Nephron (organoid): ENCODE measurements around the gene TMEM126B.

Source experiments
- H3K27ac Mint-ChIP-seq, 3 experiments: 2 replicates each; pipeline ENCODE4 v1.8.0; 2020; ENCODE audit warnings: mixed read lengths in 3 of 3, mild to moderate bottlenecking in 2 of 3, moderate library complexity in 1 of 3
- H3K27me3 Mint-ChIP-seq: 2 replicates; pipeline ENCODE4 v1.8.0; 2021; ENCODE audit warnings: low read depth, mild to moderate bottlenecking, moderate library complexity, mixed read lengths
- H3K36me3 Mint-ChIP-seq: 2 replicates; pipeline ENCODE4 v1.8.0; 2020; ENCODE audit warnings: low read depth, mixed read lengths
- H3K4me1 Mint-ChIP-seq: 2 replicates; pipeline ENCODE4 v1.8.0; 2020; ENCODE audit warnings: mixed read lengths
- H3K4me3 Mint-ChIP-seq, 3 experiments: 2 replicates each; pipeline ENCODE4 v1.8.0; 2020; ENCODE audit warnings: mild to moderate bottlenecking in 3 of 3, mixed read lengths in 3 of 3, moderate library complexity in 2 of 3
- H3K9me3 Mint-ChIP-seq: 2 replicates; pipeline ENCODE4 v1.8.0; 2020; ENCODE audit warnings: mixed read lengths
- TF ChIP-seq, protein P1 (sequence below), 3 experiments: fragments of 200-600 bp; sonication (generic); IDR thresholded peaks; one replicate each; pipeline ENCODE4 v1.5.0; 2021; ENCODE audit warnings: antibody characterized with exemption in 3 of 3; ENCODE audit not compliant: unreplicated experiment in 3 of 3

Gene TMEM126B

DNA sequence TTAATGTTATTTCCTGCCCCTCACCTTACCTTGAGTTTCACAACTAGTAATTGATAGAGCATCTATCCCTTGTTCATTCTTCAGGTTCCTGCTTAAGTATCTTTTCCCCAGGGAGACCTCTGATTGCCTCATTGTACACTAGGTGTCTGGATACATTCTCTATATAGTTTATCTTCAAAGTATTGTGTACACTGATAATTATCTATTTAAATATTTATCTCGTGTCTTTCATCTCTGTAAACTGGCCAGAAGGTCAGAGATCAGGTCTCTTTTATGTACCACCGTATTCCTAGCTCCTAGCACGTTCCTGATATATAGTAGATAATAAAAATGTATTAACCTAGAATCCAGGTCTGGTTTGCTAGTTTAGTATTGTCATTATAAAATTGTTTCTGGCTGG lies 6.4 kb downstream of the TMEM126B start:
- Mint-ChIP-seq H3K4me1 (no peaks in the 10 kb centered on the region), H3K9me3 (no peaks in the 10 kb centered on the region), H3K27me3 (no peaks in the 10 kb centered on the region), H3K4me3 (no peak overlapping the region), H3K27ac (no peak overlapping the region), H3K36me3 (peaks cover 42% of the 10 kb centered on the region)
- TF ChIP-seq, protein P1, sequence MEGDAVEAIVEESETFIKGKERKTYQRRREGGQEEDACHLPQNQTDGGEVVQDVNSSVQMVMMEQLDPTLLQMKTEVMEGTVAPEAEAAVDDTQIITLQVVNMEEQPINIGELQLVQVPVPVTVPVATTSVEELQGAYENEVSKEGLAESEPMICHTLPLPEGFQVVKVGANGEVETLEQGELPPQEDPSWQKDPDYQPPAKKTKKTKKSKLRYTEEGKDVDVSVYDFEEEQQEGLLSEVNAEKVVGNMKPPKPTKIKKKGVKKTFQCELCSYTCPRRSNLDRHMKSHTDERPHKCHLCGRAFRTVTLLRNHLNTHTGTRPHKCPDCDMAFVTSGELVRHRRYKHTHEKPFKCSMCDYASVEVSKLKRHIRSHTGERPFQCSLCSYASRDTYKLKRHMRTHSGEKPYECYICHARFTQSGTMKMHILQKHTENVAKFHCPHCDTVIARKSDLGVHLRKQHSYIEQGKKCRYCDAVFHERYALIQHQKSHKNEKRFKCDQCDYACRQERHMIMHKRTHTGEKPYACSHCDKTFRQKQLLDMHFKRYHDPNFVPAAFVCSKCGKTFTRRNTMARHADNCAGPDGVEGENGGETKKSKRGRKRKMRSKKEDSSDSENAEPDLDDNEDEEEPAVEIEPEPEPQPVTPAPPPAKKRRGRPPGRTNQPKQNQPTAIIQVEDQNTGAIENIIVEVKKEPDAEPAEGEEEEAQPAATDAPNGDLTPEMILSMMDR (IDR thresholded peaks at IDR 0.05; ENCODE audit: unreplicated experiment in 3 of 3) = no peak

DNA sequence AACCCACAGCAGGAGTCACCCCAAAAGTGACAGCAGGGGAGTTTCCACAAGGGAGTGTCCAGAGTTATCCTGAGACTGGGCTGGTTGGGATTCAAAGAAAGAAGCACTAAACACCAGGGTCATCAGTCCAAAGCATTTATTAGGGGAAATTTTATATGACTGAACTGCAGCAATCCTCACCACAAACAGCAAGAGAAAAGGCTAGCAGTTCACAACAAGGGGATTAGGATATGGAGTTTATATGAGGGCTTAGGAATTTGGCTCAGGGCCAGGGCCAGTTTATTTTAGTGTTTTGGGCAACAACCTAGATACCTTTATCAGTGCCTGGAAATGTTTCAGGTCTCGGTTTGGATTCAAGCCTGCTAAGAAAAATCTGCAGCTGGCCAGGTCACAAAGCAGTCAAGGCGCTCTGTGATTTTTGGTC lies 14.8 kb downstream of the TMEM126B start:
- Mint-ChIP-seq H3K27me3 (no peaks in the 10 kb centered on the region), H3K4me3 (peak overlapping the region in 2 of 3 experiments; percentile 23 to 35), H3K36me3 (peaks cover 7% of the 10 kb centered on the region), H3K4me1 (peaks cover 24% of the 10 kb centered on the region), H3K9me3 (no peaks in the 10 kb centered on the region), H3K27ac (peak overlapping the region; percentile 27 to 61 (median 44))
- TF ChIP-seq, protein P1 (IDR thresholded peaks at IDR 0.05; ENCODE audit: unreplicated experiment in 3 of 3) = no peak

DNA sequence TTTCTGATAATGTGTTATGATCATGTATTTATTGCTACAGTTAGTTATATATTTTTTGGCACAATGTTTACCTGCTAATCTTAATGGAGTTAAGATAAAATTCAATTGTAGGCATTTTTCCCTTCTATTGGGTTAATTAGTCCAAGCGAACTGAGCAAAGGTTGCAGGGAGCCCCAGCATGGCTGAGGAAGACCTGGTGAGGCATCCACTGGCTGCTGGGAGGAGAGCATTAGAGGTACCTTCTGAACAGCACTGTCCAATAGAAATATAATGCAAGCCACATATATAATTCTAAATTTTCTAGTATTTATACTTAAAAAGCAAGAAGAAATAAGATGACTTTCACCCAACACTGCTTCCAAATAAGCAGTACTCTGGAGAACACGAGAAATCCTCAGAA lies 18.7 kb downstream of the TMEM126B start:
- H3K9me3 Mint-ChIP-seq = no peaks in the 10 kb centered on the region
- peaks cover 40% of the 10 kb centered on the region for H3K4me1 Mint-ChIP-seq
- TF ChIP-seq, protein P1 (IDR thresholded peaks at IDR 0.05; ENCODE audit: unreplicated experiment in 3 of 3) = no peak
- H3K27me3 Mint-ChIP-seq = no peaks in the 10 kb centered on the region
- H3K4me3 Mint-ChIP-seq = peak overlapping the region; percentile 91 to 97 (median 97)
- peak overlapping the region; percentile 93 to 97 (median 93) for H3K27ac Mint-ChIP-seq
- peaks cover 8% of the 10 kb centered on the region for H3K36me3 Mint-ChIP-seq

DNA sequence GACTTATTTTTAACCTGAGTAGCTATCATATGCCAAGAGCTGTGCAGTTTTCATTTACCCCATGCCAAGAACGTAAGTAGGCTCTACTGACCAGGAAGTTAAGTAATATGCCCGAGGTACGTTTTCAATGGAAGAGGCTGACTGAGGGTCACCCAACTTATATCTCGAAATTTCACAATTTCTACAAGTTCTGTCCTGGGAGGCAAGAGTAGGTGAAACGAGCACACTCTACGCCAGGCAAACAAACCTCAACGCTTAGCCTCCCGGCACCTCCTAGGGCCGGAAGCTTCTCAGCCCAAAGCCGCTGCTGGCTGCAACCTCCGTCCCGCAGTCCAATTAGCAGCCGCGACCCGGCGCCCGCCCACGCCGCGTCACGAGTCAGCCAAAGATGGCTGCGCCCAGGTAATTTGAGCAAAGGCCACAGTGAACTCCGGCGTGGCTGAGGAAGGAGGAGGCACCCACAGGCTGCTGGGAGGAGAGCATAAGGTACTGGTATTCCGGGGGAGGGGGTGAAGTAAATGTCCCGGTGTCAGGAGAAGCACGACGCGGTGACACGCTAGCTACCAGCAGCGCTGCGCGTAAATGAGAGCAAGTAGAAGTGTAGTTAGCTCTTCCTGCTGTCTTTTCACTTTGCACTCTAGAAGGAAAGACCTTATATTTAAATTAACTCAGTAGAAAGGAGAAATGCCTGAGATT lies 19.4 kb downstream of the TMEM126B start, which contains the start of gene TMEM126A:
Gene TMEM126A (plus strand): TSS at position 364 of the 696 bp plus-strand sequence. CDS start 2,289 bp downstream, outside the sequence.
- Mint-ChIP-seq H3K4me3 (peak within 1 kb of the TSS; percentile 91 to 97 (median 97)), H3K36me3 (peaks cover 12% of the 10 kb centered on the region), H3K27ac (peak within 1 kb of the TSS; percentile 93 to 97 (median 93)), H3K9me3 (no peaks in the 10 kb centered on the region), H3K27me3 (no peaks in the 10 kb centered on the region), H3K4me1 (peaks cover 40% of the 10 kb centered on the region)
- TF ChIP-seq, protein P1 (IDR thresholded peaks at IDR 0.05; ENCODE audit: unreplicated experiment in 3 of 3) = no peak

DNA sequence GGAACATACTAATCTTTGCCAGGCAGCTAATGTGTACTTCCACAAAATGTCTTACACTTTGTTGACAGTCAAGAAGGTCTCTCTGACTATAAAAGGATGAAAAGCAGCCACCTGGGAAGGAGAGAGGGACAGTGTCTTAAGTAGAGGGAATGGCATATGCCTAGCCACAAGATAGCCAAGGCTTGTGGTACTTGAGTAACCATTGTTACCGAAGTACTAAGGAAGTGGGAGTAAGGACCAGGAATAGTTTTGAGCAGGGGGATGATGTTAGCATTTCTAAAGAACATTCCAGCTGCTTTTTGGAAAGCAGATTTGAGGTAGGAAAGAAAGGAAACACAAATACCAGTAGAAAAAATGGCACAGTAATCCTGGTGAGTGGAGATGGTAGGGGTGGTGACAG lies 22.7 kb downstream of the TMEM126B start:
- H3K27me3 Mint-ChIP-seq = no peaks in the 10 kb centered on the region
- H3K9me3 Mint-ChIP-seq = no peaks in the 10 kb centered on the region
- H3K27ac Mint-ChIP-seq = no peak overlapping the region
- H3K36me3 Mint-ChIP-seq = peaks cover 18% of the 10 kb centered on the region
- TF ChIP-seq, protein P1 (IDR thresholded peaks at IDR 0.05; ENCODE audit: unreplicated experiment in 3 of 3) = no peak
- H3K4me3 Mint-ChIP-seq = no peak overlapping the region
- peaks cover 23% of the 10 kb centered on the region for H3K4me1 Mint-ChIP-seq
